NCI-H146 treated with DMSO at 0.1 percent for 48 hours (cell line): Measurements from ENCODE around the gene PDE9A.
"Not testable (repeated sequence)": the region's sequence is repeated elsewhere in the genome, so short reads cannot be mapped to it uniquely, and the experiment has no call there.

Experiments
- DNase-seq: peaks from one replicate; lab custom pipeline; 2025; ENCODE audit not compliant: unreplicated experiment; lab: John Stamatoyannopoulos, UW

Gene PDE9A

GRCh38 chr21:42624095-42624790 is 29.2 kb upstream of the PDE9A start:
- DNase-seq = no peak

- no peak for DNase-seq
Observed at GRCh38 chr21:42624936-42625335, 28.5 kb upstream of the PDE9A start.

GRCh38 chr21:42626171-42626570 is 27.2 kb upstream of the PDE9A start:
- DNase-seq = no peak

GRCh38 chr21:42627527-42628289 is 25.7 kb upstream of the PDE9A start:
- DNase-seq = no peak

GRCh38 chr21:42628466-42629061 is 24.9 kb upstream of the PDE9A start:
- DNase-seq = not testable (repeated sequence)

DNA sequence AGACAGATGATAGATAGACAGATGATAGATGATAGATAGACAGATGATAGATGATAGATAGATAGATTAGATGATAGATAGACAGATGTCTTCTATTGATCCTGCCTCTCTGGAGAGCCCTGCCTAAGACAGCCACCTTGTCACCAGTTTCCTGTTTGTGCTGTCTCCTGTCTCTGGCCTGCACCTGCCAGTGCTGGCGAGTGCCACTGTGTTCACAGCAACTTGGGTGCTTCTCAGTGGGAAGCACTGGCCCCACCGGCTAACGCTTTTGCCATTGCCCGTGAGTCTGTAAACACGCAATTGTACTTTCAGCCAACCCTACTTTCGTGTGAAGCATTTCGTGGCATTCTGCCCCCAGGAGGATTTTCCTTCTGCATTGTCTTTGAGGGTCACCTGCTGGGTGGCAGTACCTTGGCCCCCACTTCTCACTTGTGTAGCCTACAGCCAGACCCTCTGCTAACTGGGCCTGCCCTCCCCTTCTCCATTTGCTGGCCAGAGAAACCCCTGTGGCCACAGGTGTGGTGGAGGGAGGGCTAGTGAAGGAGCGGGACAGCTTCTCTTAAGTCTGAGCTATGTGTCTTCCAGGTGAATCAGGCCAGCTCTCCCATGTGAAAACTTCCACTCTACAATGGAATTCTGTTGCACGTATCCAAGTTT is 23.4 kb upstream of the PDE9A start:
- DNase-seq = no peak

DNA sequence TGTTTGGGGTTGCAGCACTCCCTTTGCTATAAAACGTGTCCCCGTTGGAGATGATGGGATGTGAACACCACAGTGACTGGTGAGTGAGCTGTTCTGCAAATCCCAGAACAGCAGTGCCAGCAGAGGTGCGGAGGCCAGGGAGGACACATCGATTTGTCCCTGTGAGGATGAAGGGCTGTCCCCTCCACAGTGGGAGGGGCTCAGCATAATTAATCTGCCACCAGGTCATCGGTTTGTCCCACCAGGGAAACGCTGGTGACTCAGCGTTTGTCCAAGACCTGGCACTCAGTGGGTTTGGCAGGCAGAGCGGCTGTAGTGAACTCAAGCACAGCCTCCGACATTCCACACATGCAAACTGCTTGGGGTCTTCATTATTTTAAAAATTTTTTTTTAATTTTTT is 22.8 kb upstream of the PDE9A start:
- DNase-seq = no peak

DNA sequence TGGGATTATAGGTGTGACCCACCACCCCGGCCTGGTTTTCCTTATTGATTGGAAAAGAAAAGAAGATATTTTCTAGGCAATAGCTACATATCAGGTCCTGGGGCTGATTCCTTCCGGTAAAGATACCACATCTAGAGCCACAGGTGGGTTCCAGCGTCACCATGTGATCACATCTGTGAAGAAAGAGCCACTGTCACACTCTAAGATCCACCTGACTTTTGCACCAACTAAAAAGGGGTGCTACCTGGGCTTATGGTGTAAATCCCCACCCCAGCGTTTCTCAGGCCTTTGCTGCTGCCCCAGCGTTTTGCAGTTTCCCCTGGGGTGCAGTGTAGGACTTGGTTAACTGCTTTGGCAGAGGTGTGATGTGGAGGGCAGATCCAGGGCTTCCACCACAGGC is 22.3 kb upstream of the PDE9A start:
- DNase-seq = no peak

GRCh38 chr21:42632336-42632751 is 21.1 kb upstream of the PDE9A start:
- DNase-seq = no peak

GRCh38 chr21:42632771-42633690 is 20.4 kb upstream of the PDE9A start:
- no peak for DNase-seq

DNA sequence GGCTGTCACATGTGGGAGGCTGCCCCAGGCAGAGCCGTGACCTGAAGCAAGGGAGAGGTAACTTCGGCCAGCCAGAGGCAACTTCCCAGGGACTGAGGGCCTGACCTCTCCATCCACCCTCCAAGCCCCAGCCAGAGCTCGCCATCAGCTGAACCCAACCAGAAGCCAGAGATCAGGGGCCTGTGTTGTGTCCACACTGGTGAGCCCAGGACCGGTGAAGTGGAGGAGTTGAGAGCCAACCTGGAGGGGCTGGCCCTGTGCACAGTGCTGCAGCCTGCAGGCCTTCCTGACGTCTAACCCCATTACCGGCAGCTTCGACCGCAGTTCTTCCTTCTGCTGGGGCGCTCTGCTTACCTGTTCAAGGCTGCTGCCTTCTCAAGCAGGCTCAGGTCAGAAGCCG is 19.6 kb upstream of the PDE9A start:
- DNase-seq = no peak

DNA sequence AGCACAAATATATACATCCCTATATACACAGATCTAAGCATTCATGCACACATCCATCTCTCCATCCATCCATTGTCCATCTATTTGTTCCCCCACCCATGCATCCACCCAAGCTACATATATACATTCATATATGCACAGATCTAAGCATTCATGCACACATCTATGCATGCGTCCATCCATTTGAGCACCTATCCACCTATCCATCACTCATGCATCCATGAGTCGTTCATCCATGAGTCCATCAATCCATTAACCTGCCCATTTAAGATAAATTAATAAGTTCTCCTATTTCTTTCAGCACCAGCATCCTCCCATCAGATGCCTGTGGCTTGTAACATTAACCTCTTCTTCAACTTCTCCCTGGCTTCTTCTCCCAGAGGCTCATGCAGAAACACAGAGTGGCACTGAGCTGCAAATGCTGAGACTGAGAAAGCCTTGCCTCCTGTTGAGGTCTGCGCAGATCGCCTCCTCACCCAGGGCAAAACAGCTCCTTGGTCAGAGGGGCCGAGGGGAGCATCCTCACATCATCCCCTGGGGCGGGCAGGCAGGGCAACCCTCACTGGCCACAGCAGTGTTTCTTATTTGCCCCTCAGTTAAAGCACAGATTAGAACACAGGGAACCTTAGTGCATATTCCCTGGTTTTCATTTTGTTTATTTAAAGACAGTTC is 17.4 kb upstream of the PDE9A start:
- DNase-seq = no peak

DNA sequence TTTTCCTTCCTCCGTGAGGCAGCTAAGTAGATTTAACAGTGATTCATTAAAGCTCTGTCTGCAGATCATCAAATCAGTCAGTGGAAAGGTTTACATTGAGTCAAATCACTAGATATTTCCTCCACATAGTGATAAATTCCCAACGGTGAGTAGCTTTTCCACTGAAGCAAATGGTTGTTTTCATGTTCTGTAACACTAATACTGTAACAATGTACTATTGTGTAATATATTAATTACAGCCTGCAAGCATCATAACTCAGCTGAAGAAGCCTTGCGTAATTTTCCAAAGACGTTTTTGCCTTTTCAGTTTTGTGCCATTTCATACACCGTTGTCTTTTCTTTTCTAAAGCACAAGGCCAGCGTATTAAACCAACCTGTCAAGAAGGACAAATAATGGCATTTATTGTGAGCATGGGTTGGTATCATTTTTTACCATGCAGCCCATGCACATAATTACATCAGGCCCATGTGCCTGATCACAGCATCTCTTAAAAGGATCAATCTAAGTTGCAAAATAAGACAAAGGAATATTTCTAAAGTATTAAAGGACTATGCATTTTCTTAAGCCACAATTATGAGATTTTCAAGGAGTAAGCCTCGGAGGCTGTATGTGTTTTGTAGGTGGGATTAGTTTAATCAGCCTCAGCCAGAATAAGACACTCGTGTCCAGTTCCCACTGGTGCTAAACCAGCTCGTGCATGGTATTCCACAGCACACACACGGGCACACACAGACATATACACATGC is 16.7 kb upstream of the PDE9A start:
- DNase-seq = no peak

- DNase-seq = no peak
Observed at GRCh38 chr21:42637267-42638041, 16.0 kb upstream of the PDE9A start.

GRCh38 chr21:42638266-42638863 is 15.1 kb upstream of the PDE9A start:
- DNase-seq = no peak

- no peak for DNase-seq
Observed at GRCh38 chr21:42639646-42640152, 13.7 kb upstream of the PDE9A start.

DNA sequence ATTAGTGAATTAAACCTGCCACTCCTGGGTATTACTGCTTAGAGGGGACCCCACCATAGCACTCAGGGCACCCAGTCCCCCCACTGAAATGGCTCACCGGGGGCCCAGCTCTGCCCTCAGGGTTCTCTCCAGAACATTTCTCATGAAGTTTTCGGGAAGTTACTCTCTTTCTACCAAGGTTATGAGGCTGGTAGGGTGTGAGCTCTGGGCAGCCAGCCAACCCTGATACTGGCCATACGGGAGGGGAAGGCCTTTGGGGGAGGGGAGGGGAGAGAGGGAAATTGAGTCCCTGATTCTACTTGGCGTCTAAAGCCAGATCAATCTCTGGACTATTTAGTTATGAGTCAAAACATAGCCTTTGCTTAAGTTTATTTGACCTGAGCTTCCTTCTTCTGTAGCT is 12.9 kb upstream of the PDE9A start:
- no peak for DNase-seq
